Activated CD8-positive, alpha-beta memory T cell treated with anti-CD3 and anti-CD28 coated beads, Interleukin-2, amount 50 U/mL, for 4 hours (primary cell): ENCODE measurements around the gene ZNF467.

Experiments
- DNase-seq: peaks from one replicate; pipeline ENCODE4 v3.0.0-alpha.2; 2020

The ZNF467 gene

DNA sequence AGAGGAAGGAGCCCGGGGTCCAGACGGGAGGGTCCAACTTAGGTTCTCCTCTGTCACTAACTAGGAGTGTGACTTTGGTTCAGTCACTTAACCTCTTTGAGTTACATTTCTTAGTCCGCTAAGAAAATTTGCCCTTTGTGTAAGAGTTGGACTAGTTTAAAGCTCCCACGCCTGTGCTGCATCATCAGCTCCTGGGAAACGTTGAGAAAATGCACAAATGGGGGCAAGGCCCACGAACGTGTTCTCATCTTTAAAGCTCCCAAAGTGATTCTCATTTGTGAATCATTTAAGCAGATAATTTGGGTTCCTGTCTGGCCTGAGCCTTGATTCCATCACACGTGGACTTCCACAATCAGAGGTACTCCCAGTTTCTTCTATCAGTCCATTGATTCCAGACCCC lies 6.3 kb downstream of the ZNF467 start:
- no peak for DNase-seq

DNA sequence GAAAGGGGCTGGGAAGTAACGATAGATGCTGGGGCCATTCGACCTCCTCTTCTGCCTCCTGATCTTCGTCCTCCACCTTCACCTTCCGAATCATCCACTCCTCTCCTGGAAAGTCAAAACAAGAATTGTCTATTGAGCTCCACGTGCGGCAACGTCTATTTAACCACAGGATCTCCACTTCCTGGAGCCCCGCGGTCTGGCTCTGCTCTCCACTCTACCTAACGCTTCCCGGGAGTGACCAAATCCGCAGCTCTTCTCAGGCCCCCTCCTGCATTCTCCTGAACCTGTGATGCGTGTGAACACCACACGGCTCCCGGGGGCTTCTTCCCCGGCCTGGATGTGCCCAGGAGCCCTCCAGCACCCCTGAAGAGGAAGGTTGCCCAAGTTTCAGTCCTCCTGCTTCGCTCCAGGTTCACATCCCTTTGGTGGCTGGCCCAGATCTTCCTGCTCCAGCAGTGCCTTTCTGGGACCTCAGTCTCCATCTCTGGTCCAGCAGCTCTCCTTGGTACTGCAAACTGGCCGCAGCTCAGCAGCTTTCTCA lies 7.2 kb downstream of the ZNF467 start:
- DNase-seq = no peak

GRCh38 chr7:149765399-149766121 lies 7.8 kb downstream of the ZNF467 start:
- DNase-seq = no peak

- no peak for DNase-seq
Measured at GRCh38 chr7:149764481-149765398, 8.6 kb downstream of the ZNF467 start.

DNA sequence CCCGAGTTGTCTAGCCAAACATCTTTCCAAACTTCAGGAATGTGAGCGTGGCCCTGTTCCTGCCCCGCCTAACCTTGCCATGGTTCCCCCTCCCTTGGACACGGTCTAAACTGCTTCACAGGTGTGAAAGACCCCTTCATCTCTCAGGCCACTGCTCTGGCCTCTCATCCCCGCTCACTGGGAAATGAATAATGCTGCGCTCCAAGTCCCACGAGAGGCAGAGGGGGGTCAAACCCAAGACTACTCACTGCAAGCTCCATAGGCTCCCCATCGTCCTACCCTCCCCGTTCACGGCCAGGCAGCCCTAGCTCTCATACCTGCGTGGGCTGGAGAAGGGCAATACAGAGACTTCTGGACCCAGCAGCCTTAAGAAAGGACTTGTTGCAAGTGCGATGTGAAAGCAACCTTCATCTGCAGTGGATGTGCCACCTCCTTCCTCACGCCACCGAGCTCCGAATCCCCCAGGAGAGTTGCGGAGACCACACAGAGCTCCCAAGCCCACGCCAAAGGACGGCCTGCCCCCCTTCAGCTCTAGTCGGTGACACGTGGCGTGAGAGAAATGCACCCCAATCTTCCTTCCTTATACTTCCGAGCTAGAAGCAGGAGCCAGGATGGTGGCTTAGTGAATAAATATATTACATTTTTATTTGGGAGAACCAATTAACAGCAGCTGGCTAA lies 9.7 kb downstream of the ZNF467 start:
- DNase-seq = no peak

- DNase-seq = no peak
Measured at GRCh38 chr7:149762610-149763009, 10.8 kb downstream of the ZNF467 start.

DNA sequence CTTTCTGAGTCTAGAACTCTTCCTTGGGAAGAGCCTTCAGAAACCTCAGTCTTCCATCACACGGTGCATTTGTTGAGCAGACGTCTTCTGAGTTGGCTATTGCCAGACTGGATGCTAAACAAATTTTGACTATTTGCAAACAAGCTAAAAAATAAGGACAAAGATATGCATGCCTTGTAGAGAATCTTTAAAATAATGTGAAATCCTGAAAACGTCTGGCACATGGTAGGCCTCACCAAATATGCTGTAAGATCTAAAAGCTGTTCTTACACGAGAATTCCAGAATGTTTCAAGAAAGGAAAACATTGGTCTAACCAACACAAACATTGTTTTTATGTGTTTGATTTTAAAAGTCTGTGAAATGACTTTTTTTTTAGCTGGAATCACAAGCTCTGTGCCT lies 11.3 kb downstream of the ZNF467 start:
- DNase-seq = no peak

GRCh38 chr7:149761307-149761706 lies 12.1 kb downstream of the ZNF467 start:
- DNase-seq = no peak

- no peak for DNase-seq
Measured at GRCh38 chr7:149760538-149760937, 12.8 kb downstream of the ZNF467 start.

DNA sequence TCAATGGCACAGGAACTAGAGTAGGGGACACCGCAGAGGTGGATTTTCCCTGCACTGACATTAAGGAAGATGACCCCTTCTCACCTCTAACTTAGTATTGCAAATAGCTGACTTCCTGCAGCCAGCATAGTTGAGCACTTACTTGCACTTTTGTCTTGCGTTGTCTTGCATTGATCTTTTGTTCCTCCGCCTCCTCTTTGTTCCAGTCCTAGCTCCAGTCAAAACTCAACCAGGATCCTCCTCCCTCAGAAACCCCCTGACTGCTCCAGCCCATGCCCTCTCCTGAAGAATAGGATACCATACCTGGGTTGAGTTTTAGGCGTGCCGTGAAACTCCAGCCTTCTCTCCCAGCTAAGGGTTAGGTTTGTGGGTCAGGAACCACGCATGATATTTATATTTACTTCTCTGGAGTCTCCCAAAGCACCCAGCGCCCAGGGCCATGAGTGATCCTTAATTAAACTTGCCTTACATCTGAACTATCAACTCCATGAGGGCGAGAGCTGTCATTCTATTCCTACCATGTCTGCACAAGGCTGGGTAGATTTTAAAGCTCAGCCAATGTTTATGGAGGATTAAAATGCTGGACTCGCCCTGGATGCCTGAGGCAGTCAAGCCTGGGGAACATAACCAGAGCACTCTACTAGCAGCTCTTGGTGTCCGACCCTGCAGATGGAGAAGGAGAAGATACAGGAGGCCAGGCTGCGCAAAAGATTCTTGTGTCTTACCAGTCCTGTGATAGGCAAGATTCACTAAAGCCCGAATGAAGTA lies 14.1 kb downstream of the ZNF467 start:
- no peak for DNase-seq

- DNase-seq = no peak
Measured at GRCh38 chr7:149753375-149754233, 19.8 kb downstream of the ZNF467 start.

GRCh38 chr7:149752646-149753045 lies 20.7 kb downstream of the ZNF467 start:
- DNase-seq = no peak

DNA sequence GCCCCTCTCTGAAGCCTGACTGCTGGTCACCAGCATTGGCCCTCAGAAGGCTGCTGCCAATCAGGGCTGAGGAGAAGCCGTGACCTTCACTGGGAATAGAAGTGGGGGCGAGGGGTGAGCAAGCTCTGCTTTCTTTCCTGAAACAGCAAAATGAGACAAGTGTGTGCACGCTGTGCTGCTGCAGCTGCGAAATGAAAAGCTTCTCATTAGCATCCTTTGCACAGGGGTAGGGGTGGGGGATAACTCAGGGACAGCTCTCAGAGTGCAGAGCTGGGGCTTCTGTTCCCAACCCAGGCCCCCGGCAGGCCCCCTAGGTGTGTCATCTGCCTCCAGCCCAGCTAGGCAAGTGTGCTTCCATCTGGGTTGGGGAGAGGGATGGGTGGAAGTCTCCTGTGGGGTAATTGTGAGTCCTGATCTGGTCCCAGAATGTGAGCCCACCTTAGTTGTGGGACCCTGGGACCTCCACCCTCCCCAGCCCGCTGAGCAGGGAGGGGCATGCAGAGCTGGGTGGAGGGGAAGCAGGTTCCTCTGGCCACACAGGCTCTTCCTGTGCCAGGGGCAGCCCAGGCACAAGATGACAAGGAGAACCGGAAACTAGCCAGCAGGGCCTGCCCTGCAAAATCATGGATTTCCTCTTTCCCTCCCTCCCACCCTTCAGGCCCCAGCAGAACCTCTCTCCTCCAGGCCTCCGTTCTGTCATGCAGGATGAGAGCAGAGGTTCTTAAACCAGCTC lies 22.2 kb downstream of the ZNF467 start:
- no peak for DNase-seq

GRCh38 chr7:149750122-149750845 lies 23.1 kb downstream of the ZNF467 start:
- no peak for DNase-seq

DNA sequence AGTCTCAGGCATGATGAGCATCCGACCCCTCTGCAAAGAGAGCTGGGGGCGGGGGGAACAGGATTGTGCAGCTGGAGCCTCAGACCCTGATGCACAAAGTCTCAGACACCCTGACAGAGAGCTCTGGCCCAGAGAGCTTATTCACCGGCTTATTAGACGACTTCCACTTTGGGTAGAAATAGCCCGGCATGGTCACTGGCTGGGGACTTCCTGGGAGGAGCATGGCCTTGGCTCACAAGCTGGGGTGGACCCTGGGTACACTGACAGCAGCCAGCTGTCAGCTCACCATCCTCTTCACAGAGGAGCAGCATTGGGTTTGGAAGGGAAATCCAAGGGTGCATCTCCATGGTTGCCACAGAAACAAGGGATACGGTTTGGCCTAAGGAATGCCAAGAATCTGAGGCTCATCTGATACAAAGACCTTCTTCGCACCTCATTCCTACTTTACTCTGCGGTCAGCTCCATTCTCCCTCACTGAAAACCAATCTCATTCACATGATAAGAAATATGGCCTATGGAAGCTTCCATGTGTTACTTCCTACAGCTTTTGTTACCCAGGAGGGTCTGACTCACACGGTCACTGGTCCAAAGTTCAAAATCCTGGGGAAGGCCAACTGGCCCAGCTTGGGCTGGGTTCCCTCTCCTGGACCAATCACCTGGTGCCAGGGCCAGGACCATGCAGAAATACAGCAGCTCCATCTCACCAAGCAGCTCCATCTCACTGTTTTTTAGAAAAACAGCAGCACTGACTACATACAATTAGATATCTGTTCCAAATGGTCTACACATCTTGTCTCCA lies 25.1 kb downstream of the ZNF467 start:
- no peak for DNase-seq

DNA sequence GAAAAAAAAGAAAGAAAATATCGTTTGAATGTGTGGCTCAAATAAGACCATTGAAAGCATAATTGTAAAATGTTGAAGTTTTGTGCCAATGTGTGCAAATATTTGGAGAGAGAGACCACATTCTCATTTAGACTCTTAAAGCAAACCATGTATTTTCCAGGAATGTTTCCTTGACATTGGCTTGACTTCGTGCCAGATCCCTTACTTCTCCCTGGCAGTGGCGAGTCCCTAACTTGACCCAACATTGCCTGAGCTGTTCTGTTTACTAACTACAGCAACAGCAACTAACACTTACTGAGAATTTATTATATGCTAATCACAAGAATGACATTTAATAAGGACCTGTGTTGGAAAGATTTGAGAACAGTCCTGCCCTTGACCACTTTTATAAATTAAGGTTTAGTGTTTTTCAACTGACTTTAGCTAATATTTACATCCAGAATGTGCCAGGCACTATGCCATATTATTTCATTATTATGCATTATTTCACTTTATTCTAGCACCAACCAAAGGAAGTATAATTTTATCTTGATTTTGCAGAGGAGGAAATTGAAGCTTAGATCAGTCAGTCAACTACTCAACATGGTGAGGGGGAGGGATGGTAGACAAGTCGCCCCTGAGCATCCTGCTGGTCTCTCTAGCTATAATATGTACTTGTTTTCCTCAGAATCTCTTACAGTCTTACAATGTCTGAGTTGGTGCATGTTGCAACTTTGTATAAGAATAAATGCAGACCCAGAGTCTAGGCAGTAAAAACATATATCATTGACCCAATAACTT lies 29.7 kb downstream of the ZNF467 start:
- DNase-seq = no peak

DNA sequence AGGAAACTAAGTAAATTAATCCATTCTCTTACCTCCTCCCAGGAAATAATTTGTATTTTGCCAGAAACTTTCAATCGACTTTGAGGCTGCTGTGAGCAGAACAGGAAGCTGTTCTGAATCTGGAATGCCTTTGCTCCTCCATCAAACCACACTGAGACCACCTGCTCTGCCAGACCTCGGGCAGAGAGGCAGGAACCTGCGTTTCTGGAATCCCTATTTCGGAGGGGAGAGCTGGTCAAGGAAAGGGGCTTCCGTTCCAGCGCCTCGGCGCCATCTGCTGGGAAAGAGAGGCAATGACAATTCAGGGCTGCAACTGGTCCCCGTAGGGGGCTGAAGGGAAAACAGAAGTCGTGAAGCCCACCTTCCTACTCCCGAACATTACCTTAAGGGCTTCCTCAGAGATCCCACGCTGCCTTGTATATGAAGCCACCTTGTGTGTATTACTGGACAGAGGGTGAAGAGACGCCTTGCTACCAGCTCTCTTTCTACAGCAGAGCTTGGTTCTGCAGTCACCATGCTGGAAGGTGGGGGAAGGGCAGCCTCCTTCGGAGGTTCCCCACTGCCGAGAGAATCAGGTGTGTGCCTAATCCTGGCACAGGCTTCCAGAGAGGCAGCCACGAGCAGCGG lies 31.2 kb downstream of the ZNF467 start:
- peak; percentile 67 for DNase-seq

DNA sequence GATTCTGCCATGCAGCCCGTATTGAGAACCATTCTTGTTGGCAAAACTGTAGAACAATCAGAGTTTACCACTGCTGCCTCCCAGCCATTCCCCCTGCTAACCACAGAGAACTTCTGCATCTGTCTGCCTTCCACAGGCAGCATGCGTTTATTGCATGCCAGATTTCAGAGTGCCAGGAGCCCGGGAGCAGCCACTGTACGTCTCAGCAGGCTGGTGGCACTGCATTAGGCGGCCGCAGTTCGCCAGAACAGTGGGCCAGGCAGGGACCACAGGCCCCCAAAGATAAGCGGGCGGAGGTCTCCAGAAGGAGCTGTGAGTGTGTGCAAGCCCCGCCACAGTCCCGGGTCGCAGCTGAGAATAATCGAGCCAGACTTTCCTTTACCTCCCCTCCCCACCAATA lies 31.8 kb downstream of the ZNF467 start:
- no peak for DNase-seq
